Lung (tissue), 12 donors: ENCODE measurements around the gene TMEM132C. TPM values are rescaled to one million over a fixed set of nuclear protein-coding genes. Genes with fewer than 3 reads are reported as not detected.
A peak's percentile ranks its signal among the peaks of the same experiment; 100 is the strongest.

ENCODE experiments used
- ATAC-seq: fragments of 200-7000 bp; cut with Tn5 transposase; one replicate; pipeline ENCODE4 v1.9.1; 2020; ENCODE audit warnings: moderate number of reproducible peaks; ENCODE audit not compliant: insufficient read depth, low FRiP score
- DNase-seq, 3 donors: peaks; one replicate each; pipeline ENCODE4 v3.0.0-alpha.2; 2013 to 2017
- H3K27ac ChIP-seq, 2 donors: one replicate each; pipeline ENCODE4 v1.5.1; 2013; ENCODE audit warnings: mild to moderate bottlenecking in 2 of 2, moderate library complexity in 2 of 2, control low read depth in 1 of 2, inconsistent platforms in 1 of 2, low read depth in 1 of 2, low read length in 1 of 2
- H3K27me3 ChIP-seq, 3 donors: one replicate each; pipeline ENCODE4 v1.5.1; 2013; ENCODE audit warnings: low read length in 2 of 3; ENCODE audit not compliant: control insufficient read depth in 3 of 3, insufficient read depth in 3 of 3
- H3K36me3 ChIP-seq, 4 donors: one replicate each; pipeline ENCODE4 v1.5.1; 2013; ENCODE audit warnings: low read length in 4 of 4, mild to moderate bottlenecking in 1 of 4, moderate library complexity in 1 of 4; ENCODE audit not compliant: control insufficient read depth in 4 of 4, insufficient read depth in 4 of 4
- H3K4me1 ChIP-seq, 5 donors: one replicate each; pipeline ENCODE4 v1.5.1; 2013; ENCODE audit warnings: low read length in 5 of 5, mild to moderate bottlenecking in 2 of 5, moderate library complexity in 1 of 5; ENCODE audit not compliant: control insufficient read depth in 5 of 5, insufficient read depth in 5 of 5
- H3K4me3 ChIP-seq: one replicate; pipeline ENCODE4 v1.5.1; 2013; ENCODE audit warnings: mild to moderate bottlenecking, control low read depth, moderate library complexity
- H3K9ac ChIP-seq, 2 donors: one replicate each; pipeline ENCODE4 v1.5.1; 2013; ENCODE audit warnings: low read length in 2 of 2, control low read depth in 1 of 2; ENCODE audit not compliant: insufficient read depth in 1 of 2
- H3K9me3 ChIP-seq, 4 donors: one replicate each; pipeline ENCODE4 v1.5.1; 2013; ENCODE audit warnings: low read length in 3 of 4, mild to moderate bottlenecking in 1 of 4, moderate library complexity in 1 of 4; ENCODE audit not compliant: control insufficient read depth in 4 of 4, insufficient read depth in 3 of 4
- WGBS, 2 donors: extraction: QIAGEN DNeasy Blood & Tissue Kit; methylation state at CpG; one replicate each; pipeline ENCODE4 v1.1.7; 2013; 5-methylcytosine and 5-hydroxymethylcytosine counted together
- polyA plus RNA-seq, 2 donors: library from polyadenylated mRNA; stranded (reverse); fragments of 200-250 nt; gene quantifications; one replicate each; pipeline ENCODE4 v1.2.1, GENCODE V29; 2013
- total RNA-seq, 2 donors: library from RNA; depleted of rRNA in 1 of 2; stranded (reverse); fragments of >200 nt in 1 of 2; gene quantifications; one replicate each; pipeline ENCODE4 v1.2.1, GENCODE V29; 2014 to 2021
- TF ChIP-seq, protein P1 (sequence below): IDR thresholded peaks from 2 replicates; pipeline ENCODE4 v1.5.1; 2012; ENCODE audit warnings: mild to moderate bottlenecking; ENCODE audit errors: control extremely low read depth, extremely low read depth
- donor health status: control.
- donor health status: control.
- donor health status: Bipolar disorder and iron deficiency.
- donor health status: healthy.
- donor health status: DM: yes; HTN: yes; CAD: no.

Gene TMEM132C
- total and polyA plus RNA-seq, 4 donors = 0.35 to 16.5 (median 0.77) TPM

- H3K9ac ChIP-seq = no peak overlapping the region
- no peak overlapping the region for H3K27ac ChIP-seq
- peaks cover 0 to 41% (median 16%) of the 10 kb centered on the region in 5 donors for H3K4me1 ChIP-seq
- peaks cover 0 to 2% (median 0%) of the 10 kb centered on the region in 4 donors for H3K36me3 ChIP-seq
- WGBS, 2 donors = 88 to 90% methylated on average over 7 of the region's 7 CpGs
- peaks cover 0 to 2% (median 0%) of the 10 kb centered on the region in 4 donors for H3K9me3 ChIP-seq
- ATAC-seq = no peak
- H3K27me3 ChIP-seq = no peaks in the 10 kb centered on the region
- no peak overlapping the region for H3K4me3 ChIP-seq
- TF ChIP-seq, protein P1, sequence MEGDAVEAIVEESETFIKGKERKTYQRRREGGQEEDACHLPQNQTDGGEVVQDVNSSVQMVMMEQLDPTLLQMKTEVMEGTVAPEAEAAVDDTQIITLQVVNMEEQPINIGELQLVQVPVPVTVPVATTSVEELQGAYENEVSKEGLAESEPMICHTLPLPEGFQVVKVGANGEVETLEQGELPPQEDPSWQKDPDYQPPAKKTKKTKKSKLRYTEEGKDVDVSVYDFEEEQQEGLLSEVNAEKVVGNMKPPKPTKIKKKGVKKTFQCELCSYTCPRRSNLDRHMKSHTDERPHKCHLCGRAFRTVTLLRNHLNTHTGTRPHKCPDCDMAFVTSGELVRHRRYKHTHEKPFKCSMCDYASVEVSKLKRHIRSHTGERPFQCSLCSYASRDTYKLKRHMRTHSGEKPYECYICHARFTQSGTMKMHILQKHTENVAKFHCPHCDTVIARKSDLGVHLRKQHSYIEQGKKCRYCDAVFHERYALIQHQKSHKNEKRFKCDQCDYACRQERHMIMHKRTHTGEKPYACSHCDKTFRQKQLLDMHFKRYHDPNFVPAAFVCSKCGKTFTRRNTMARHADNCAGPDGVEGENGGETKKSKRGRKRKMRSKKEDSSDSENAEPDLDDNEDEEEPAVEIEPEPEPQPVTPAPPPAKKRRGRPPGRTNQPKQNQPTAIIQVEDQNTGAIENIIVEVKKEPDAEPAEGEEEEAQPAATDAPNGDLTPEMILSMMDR = no peak
- no peak for DNase-seq
Measured at GRCh38 chr12:128367961-128368360, 101.0 kb downstream of the TMEM132C start.

DNA sequence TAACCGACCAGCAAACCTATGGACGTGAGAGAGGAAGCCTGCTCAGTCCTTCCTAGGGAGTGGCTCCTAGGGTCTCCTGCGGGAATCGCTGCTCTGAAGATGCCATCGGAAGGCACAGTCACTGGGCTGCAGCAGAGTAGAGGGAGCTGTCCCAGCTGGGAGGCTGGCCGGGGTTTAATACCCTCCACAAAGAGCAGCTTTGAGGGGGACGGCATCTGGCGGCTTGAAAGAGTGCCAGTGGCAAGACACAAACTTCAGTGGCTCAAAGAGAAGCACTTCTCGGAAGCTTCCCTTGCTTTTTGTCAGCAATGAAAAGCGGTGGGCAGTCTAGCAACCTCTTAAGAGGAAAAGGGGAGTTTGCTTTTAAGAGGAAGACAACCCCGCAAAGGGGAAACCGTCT is 114.6 kb downstream of the TMEM132C start:
- H3K4me1 ChIP-seq = peaks cover 0 to 21% (median 8%) of the 10 kb centered on the region in 5 donors
- peaks cover 0 to 12% (median 0%) of the 10 kb centered on the region in 3 donors for H3K27me3 ChIP-seq
- no peak overlapping the region for H3K27ac ChIP-seq
- peaks cover 0 to 8% (median 0%) of the 10 kb centered on the region in 4 donors for H3K9me3 ChIP-seq
- 15 to 23% methylated on average over 12 of the region's 12 CpGs for WGBS, 2 donors
- TF ChIP-seq, protein P1 = no peak
- H3K36me3 ChIP-seq = peaks cover 0 to 7% (median 2%) of the 10 kb centered on the region in 4 donors
- H3K9ac ChIP-seq = peak overlapping the region; percentile 42 to 43
- DNase-seq (peak; percentile 88 to 91 (median 91)), ATAC-seq (no peak)
- H3K4me3 ChIP-seq = no peak overlapping the region

DNA sequence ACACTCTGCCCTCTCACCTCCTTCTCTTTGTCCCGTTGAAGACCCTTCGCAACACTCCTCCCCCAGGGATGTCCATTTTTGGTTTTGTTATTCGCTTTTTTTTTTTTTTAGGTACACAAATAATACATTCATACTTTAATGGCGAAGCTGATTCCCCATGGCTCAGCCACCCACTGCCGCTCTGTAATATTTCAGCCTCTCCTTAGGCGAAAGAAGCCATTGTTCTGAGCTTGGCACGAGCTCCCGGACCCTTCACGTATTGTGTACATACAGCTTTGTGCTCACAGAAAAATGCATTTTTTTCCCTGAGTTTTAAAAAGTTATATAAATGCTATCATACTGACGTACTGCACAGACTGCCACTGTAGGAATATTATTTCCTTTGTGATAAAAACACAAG is 115.0 kb downstream of the TMEM132C start:
- H3K36me3 ChIP-seq = peaks cover 0 to 7% (median 2%) of the 10 kb centered on the region in 4 donors
- peaks cover 0 to 8% (median 0%) of the 10 kb centered on the region in 4 donors for H3K9me3 ChIP-seq
- DNase-seq (peak; percentile 64 to 79 (median 79)), ATAC-seq (no peak)
- no peak overlapping the region for H3K4me3 ChIP-seq
- H3K27ac ChIP-seq = no peak overlapping the region
- TF ChIP-seq, protein P1 = no peak
- WGBS, 2 donors = 33 to 47% methylated on average over 10 of the region's 10 CpGs
- peaks cover 0 to 12% (median 0%) of the 10 kb centered on the region in 3 donors for H3K27me3 ChIP-seq
- peaks cover 0 to 21% (median 8%) of the 10 kb centered on the region in 5 donors for H3K4me1 ChIP-seq
- H3K9ac ChIP-seq = peak overlapping the region; percentile 42 to 43

- H3K4me3 ChIP-seq = no peak overlapping the region
- peaks cover 0 to 7% (median 2%) of the 10 kb centered on the region in 4 donors for H3K36me3 ChIP-seq
- no peak overlapping the region for H3K27ac ChIP-seq
- DNase-seq (no peak), ATAC-seq (no peak)
- peaks cover 0 to 12% (median 0%) of the 10 kb centered on the region in 3 donors for H3K27me3 ChIP-seq
- no peak overlapping the region for H3K9ac ChIP-seq
- TF ChIP-seq, protein P1 = no peak
- H3K9me3 ChIP-seq = peaks cover 0 to 5% (median 0%) of the 10 kb centered on the region in 4 donors
- 79 to 86% methylated on average over 7 of the region's 7 CpGs for WGBS, 2 donors
- H3K4me1 ChIP-seq = peaks cover 0 to 25% (median 8%) of the 10 kb centered on the region in 5 donors
Measured at GRCh38 chr12:128382946-128383345, 116.0 kb downstream of the TMEM132C start.
